Activated CD8-positive, alpha-beta T cell treated with anti-CD3 and anti-CD28 coated beads, Interleukin-2, amount 10 ng/mL, durations not matched to agents 7 days and 5 days (primary cell): ENCODE data around the gene CREB3L2. TPM values are rescaled to one million over a fixed set of nuclear protein-coding genes. Genes with fewer than 3 reads are reported as not detected.
A peak's percentile ranks its signal among the peaks of the same experiment; 100 is the strongest.

ENCODE experiments used
- ATAC-seq: fragments of 150-1000 bp; cut with Tn5 transposase; one replicate; pipeline ENCODE4 v1.10.0; 2021; ENCODE audit warnings: moderate library complexity
- CTCF ChIA-PET: fragments of 350-600 bp; sonication (Branson Sonifier 250); formaldehyde crosslinking; loops from one replicate; lab custom pipeline; 2021; ENCODE audit warnings: antibody characterized with exemption; lab: Charles Lee
- POLR2A ChIA-PET: fragments of 350-600 bp; sonication (Branson Sonifier 250); formaldehyde crosslinking; loops from one replicate; lab custom pipeline; 2021; ENCODE audit warnings: antibody characterized with exemption; lab: Charles Lee
- DNase-seq: peaks from one replicate; pipeline ENCODE4 v3.0.0-alpha.2; 2020
- H3K27ac Mint-ChIP-seq: one replicate; pipeline ENCODE4 v1.8.0; 2021; ENCODE audit warnings: mild to moderate bottlenecking, mixed read lengths
- H3K27me3 Mint-ChIP-seq: one replicate; pipeline ENCODE4 v1.8.0; 2021; ENCODE audit warnings: low read depth, mixed read lengths
- H3K36me3 Mint-ChIP-seq: one replicate; pipeline ENCODE4 v1.8.0; 2021; ENCODE audit warnings: low read depth, mixed read lengths
- H3K4me1 Mint-ChIP-seq: one replicate; pipeline ENCODE4 v1.8.0; 2021; ENCODE audit warnings: low read depth, mixed read lengths
- H3K4me3 Mint-ChIP-seq: one replicate; pipeline ENCODE4 v1.8.0; 2021; ENCODE audit warnings: mild to moderate bottlenecking, mixed read lengths
- H3K9me3 Mint-ChIP-seq: one replicate; pipeline ENCODE4 v1.8.0; 2022; ENCODE audit warnings: mixed read lengths; ENCODE audit not compliant: insufficient read depth
- total RNA-seq, 2 experiments: library from RNA; stranded (reverse); gene quantifications; one replicate each; pipeline ENCODE4 v1.2.3, GENCODE V29; 2021

CREB3L2 gene
- total RNA-seq, 2 experiments from 2014 or later, result 24.7 to 25.9 TPM

DNA sequence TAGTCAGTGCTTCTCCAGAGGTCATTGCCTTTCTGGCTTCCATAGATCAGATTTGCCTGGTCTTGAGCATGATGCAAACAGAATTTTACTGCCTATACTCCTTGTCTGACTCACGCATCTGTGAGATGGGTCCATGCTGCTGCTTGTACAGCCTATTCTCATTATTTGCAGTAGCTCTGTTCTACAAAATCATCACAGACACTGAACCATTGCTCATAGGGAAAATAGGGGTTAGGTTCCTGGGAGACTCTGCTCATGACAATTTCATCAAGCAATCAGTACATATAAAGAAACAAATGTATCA lies 7.4 kb upstream of the CREB3L2 start:
- POLR2A ChIA-PET, result no interaction called here

DNA sequence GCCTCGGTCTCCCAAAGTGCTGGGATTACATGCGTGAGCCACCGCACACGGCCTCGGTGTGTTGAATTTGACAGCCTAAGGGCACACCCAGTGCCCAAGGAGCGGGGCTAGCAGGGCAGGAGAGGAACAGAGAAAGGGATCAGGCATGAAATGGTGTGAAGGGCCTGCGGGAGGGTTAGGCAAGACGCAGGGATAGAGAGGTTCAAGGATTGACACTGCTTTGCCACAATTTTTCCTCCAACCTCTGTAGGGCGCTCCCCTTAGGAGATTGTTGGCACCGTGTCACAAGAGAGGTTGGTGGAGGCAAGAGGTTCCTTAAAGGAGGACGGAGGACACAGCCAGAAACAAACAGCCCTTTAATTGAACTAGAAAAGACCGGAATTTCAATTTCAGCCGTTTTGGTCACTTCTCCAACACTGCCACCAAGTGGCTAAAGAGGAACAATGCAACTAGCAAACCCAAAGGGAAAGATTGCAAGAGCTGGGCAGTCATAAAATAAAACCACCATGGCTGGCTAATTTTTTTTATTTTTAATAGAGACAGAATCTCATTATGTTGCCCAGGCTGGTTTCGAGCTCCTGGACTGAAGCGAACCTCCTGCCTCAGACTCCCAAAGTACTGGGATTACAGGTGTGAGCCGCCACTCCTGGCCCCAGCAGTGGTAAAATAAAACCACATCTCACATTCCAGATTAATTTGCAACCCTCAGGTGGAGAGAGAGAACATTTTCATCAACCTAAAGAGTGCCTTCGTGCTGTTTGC lies 6.9 kb upstream of the CREB3L2 start:
- Mint-ChIP-seq H3K27me3 (peaks cover 8% of the 10 kb centered on the region), H3K4me3 (no peak overlapping the region), H3K36me3 (no peaks in the 10 kb centered on the region), H3K9me3 (no peaks in the 10 kb centered on the region), H3K27ac (no peak overlapping the region), H3K4me1 (peaks cover 12% of the 10 kb centered on the region)
- ChIA-PET CTCF (interaction anchor here (0.7 to 11.5 kb wide), 26 partner anchors 8 to 730 kb away, joined by 3 to 348 read pairs (median 6); no protein-coding TSS in a partner anchor), POLR2A (no interaction called here)
- peak; percentile 44 for DNase-seq
- ATAC-seq, result peak; percentile 53

More for the DNA sequence above, 7.4 kb upstream of the CREB3L2 start:
- Mint-ChIP-seq H3K36me3 (no peaks in the 10 kb centered on the region), H3K27ac (no peak overlapping the region), H3K4me1 (peaks cover 11% of the 10 kb centered on the region), H3K4me3 (no peak overlapping the region), H3K9me3 (no peaks in the 10 kb centered on the region), H3K27me3 (peaks cover 8% of the 10 kb centered on the region)
- ATAC-seq, result no peak
- CTCF ChIA-PET, result interaction anchor here (0.7 to 11.5 kb wide), 24 partner anchors 8 to 729 kb away, joined by 3 to 348 read pairs (median 6); no protein-coding TSS in a partner anchor
- DNase-seq, result no peak

DNA sequence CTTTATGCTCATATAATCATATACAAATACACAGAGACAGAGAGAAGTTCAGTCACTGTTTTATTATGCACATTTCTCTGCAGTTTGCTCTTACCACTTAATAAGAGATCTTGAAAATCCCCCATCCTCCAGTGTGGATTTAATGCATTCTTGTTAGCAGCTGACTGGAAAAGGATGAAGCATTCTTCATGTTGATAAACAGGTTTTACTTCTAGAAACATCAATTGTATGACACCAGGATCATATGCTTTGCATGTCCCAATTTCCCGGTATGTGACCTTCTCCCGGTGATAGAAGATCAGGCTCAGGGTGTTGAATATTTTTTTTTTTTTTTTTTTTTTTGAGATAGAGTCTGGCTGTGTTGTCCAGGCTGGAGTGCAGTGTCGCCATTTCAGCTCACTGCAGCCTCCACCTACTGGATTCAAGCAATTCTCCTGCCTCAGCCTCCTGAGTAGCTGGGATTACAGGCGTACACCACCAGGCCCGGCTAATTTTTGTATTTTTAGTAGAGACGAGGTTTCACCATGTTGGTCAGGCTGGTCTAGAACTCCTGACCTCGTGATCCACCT lies 6.2 kb upstream of the CREB3L2 start:
- H3K27ac Mint-ChIP-seq, result no peak overlapping the region
- H3K36me3 Mint-ChIP-seq, result no peaks in the 10 kb centered on the region
- no peaks in the 10 kb centered on the region for H3K9me3 Mint-ChIP-seq
- CTCF ChIA-PET, result interaction anchor here (0.8 to 11.5 kb wide), 12 partner anchors 10 to 731 kb away, joined by 3 to 348 read pairs (median 7); no protein-coding TSS in a partner anchor
- POLR2A ChIA-PET, result no interaction called here
- peaks cover 12% of the 10 kb centered on the region for H3K4me1 Mint-ChIP-seq
- H3K4me3 Mint-ChIP-seq, result no peak overlapping the region
- ATAC-seq, result no peak
- DNase-seq, result no peak
- H3K27me3 Mint-ChIP-seq, result peaks cover 6% of the 10 kb centered on the region

DNA sequence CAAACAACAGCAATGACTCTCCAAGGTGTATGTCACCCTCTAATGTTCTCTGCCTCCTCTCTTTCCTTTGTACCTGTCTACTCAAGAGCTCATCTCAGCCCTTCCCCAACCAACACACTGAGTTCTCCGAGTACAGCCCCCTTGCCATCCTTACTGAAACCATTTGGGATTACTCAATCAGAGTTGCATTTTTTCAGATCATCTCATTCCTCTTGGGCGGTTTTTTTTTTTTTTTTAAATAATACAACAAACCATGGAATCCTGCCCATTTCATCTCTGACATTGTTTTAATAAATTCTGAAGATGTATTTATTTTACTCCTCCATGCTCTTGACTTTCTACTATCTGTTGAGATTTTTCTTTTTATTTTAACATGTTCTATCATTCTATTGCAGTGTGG lies 4.2 kb upstream of the CREB3L2 start:
- H3K9me3 Mint-ChIP-seq, result no peaks in the 10 kb centered on the region
- DNase-seq, result no peak
- ATAC-seq, result no peak
- CTCF ChIA-PET, result interaction anchor here (2.5 to 11.5 kb wide), 3 partner anchors 101 to 733 kb away, joined by 8 to 348 read pairs (median 21); no protein-coding TSS in a partner anchor
- POLR2A ChIA-PET, result no interaction called here
- H3K4me3 Mint-ChIP-seq, result no peak overlapping the region
- peaks cover 3% of the 10 kb centered on the region for H3K36me3 Mint-ChIP-seq
- H3K27me3 Mint-ChIP-seq, result peaks cover 2% of the 10 kb centered on the region
- peaks cover 22% of the 10 kb centered on the region for H3K4me1 Mint-ChIP-seq
- H3K27ac Mint-ChIP-seq, result no peak overlapping the region

DNA sequence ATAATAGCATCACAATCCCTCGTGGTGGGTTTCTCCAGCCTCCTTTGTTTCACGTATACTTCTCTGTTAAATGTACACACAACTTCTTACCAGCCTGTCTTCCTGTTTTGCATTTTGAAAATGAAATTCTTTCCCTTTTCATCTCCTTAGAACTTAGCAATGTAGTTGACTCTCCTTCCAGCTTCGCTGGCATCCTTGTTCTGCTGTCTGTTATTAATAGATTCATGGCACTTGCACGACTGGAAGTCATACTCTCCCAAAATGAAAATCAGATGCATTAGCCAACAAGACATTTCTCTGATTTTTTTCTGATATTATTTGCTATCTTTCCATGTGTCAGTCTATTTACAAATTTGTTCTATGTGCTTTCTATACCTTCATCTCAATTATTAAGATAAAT lies 3.0 kb upstream of the CREB3L2 start:
- CTCF ChIA-PET, result interaction anchor here (1.2 to 11.5 kb wide), 5 partner anchors 12 to 349 kb away, joined by 4 to 348 read pairs (median 28); no protein-coding TSS in a partner anchor
- peaks cover 2% of the 10 kb centered on the region for H3K27me3 Mint-ChIP-seq

DNA sequence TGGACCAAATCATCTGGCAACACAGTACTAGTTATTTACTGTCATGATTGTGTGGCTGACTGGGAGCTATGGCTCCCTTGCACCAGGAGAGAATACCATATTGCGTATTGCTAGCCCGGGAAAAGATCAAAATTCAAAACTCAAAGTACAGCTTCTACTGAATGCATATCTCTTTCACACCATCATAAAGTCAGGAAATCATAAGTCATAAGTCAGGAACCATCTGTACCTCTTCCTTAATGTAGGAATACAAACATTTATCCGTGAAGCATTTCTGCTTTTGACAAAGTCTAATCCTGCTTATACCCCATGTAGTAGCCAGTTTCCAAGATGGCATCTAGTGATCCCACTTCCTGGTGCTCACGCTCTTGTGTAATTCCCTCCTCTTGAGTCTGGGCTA lies 2.2 kb upstream of the CREB3L2 start:
- ChIA-PET CTCF (interaction anchor here (1.9 to 11.5 kb wide), 8 partner anchors 12 to 735 kb away, joined by 7 to 348 read pairs (median 23); no protein-coding TSS in a partner anchor), POLR2A (no interaction called here)
- H3K4me1 Mint-ChIP-seq, result peaks cover 36% of the 10 kb centered on the region
- H3K9me3 Mint-ChIP-seq, result no peaks in the 10 kb centered on the region
- H3K4me3 Mint-ChIP-seq, result no peak overlapping the region
- ATAC-seq (no peak), DNase-seq (no peak)
- peaks cover 5% of the 10 kb centered on the region for H3K36me3 Mint-ChIP-seq
- no peaks in the 10 kb centered on the region for H3K27me3 Mint-ChIP-seq
- no peak overlapping the region for H3K27ac Mint-ChIP-seq

More for the DNA sequence above, 3.0 kb upstream of the CREB3L2 start:
- Mint-ChIP-seq H3K36me3 (peaks cover 3% of the 10 kb centered on the region), H3K4me1 (peaks cover 32% of the 10 kb centered on the region), H3K4me3 (no peak overlapping the region), H3K9me3 (no peaks in the 10 kb centered on the region), H3K27ac (no peak overlapping the region)
- DNase-seq (no peak), ATAC-seq (no peak)
- POLR2A ChIA-PET, result no interaction called here

DNA sequence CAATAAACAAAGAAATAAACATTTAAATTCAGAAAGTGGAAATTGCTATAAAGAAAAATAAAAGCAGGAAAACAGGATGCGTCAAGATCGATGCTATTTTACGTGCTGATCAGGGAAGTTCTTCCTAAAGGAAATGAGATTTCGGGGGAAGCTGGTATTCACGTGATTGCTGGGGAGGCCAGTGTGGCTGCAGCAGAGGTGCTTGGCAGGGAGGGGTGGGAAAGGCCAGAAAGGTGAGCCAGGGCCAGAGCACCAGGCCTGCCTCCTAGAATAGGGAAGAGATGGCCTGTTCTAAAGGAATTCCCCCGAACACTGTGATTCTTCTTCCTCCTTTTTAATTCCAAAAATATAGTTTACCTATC lies 923 bp upstream of the CREB3L2 start:
- Mint-ChIP-seq H3K4me3 (peak overlapping the region; percentile 96), H3K27ac (peak overlapping the region; percentile 62), H3K4me1 (peaks cover 35% of the 10 kb centered on the region), H3K27me3 (no peaks in the 10 kb centered on the region), H3K36me3 (peaks cover 9% of the 10 kb centered on the region), H3K9me3 (no peaks in the 10 kb centered on the region)
- ATAC-seq (no peak), DNase-seq (no peak)
- CTCF ChIA-PET, result interaction anchor here (1.0 to 11.5 kb wide), 25 partner anchors 9 to 885 kb away, joined by 3 to 348 read pairs (median 7); no protein-coding TSS in a partner anchor
- POLR2A ChIA-PET, result interaction anchor here (4.5 kb wide), 1 partner anchor 68 kb away, joined by 16 read pairs; no protein-coding TSS in a partner anchor

DNA sequence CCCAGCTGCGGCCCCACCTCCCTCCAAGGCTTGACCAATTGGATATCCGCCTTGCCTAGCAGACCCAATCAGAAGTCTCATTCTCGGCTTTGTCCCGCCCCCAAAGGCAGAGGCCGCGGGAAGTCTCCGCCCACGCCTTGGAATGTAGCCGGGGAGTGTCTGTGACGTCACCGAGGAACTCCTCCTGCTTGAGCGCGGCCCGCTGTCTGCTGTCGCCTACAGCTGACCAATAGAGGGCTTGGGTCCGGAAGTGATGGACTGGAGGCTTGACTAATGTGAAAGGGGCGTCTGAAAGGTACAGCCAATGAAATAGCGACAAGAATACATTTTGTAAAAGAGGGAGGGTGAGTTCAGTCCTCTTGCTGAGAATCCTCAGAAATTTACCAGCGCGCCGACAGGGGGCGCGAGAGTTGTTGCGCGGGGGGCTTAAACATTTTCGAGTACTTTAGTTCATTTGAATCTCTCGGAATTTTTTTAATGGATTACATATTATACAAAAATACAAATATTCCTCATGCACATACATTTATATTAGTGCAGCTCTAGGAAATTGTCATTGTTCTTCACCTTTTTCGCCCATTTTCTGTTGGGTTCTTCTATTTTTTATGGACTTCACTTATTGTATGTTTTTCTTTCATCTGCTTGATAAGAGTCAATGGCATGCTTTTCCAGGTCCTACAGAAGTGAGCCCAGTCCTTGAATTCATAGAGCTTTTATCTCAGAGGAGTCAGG lies 376 bp upstream of the CREB3L2 start:
- ChIA-PET CTCF (interaction anchor here (0.6 to 11.5 kb wide), 32 partner anchors 9 to 886 kb away, joined by 3 to 348 read pairs (median 6); no protein-coding TSS in a partner anchor), POLR2A (interaction anchor here (1.1 to 4.5 kb wide), 2 partner anchors 10 to 67 kb away, joined by 4 to 16 read pairs; no protein-coding TSS in a partner anchor)
- H3K36me3 Mint-ChIP-seq, result peaks cover 9% of the 10 kb centered on the region
- peak overlapping the region; percentile 96 for H3K4me3 Mint-ChIP-seq
- ATAC-seq, result peak; percentile 96
- peak overlapping the region; percentile 94 for H3K27ac Mint-ChIP-seq
- peaks cover 35% of the 10 kb centered on the region for H3K4me1 Mint-ChIP-seq
- peak; percentile 98 for DNase-seq
- no peaks in the 10 kb centered on the region for H3K27me3 Mint-ChIP-seq
- no peaks in the 10 kb centered on the region for H3K9me3 Mint-ChIP-seq

DNA sequence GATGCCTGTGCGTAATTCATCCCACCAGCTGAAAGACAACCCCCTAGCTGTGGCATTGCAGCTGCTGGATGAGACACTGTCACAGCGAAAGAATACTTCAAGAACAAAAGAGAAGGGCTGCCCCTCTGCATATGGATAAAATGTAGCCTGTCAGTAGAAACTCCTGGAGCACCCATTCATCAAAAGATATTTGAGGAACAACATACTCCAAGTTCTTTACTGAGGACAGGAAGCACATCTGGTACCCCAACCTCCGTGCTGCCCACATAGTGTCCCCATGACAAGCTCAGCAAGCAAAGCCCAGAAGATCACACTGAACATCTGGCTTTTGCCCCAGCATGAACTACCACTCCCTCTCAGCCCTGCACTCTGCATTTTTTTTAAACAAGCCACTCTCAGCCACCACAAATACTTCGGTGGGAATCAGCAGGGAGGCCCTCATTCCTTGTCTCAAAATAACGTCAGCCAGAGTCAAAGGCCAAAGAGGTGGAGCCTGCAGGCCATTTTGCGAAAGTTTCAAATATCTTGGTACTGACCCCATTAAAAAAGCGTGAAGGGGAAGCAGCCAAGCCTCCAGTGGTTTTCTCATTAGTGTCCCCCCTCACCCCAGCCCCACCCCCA lies 1.7 kb downstream of the CREB3L2 start:
- H3K36me3 Mint-ChIP-seq, result peaks cover 18% of the 10 kb centered on the region
- ATAC-seq, result no peak
- no peak for DNase-seq
- ChIA-PET POLR2A (interaction anchor here (4.5 kb wide), 1 partner anchor 65 kb away, joined by 16 read pairs; no protein-coding TSS in a partner anchor), CTCF (interaction anchor here (1.2 to 4.8 kb wide), 3 partner anchors 8 to 96 kb away, joined by 3 to 36 read pairs (median 23); no protein-coding TSS in a partner anchor)
- no peaks in the 10 kb centered on the region for H3K9me3 Mint-ChIP-seq
- peak overlapping the region; percentile 96 for H3K4me3 Mint-ChIP-seq
- H3K4me1 Mint-ChIP-seq, result peaks cover 49% of the 10 kb centered on the region
- H3K27me3 Mint-ChIP-seq, result no peaks in the 10 kb centered on the region
- H3K27ac Mint-ChIP-seq, result peak overlapping the region; percentile 94

DNA sequence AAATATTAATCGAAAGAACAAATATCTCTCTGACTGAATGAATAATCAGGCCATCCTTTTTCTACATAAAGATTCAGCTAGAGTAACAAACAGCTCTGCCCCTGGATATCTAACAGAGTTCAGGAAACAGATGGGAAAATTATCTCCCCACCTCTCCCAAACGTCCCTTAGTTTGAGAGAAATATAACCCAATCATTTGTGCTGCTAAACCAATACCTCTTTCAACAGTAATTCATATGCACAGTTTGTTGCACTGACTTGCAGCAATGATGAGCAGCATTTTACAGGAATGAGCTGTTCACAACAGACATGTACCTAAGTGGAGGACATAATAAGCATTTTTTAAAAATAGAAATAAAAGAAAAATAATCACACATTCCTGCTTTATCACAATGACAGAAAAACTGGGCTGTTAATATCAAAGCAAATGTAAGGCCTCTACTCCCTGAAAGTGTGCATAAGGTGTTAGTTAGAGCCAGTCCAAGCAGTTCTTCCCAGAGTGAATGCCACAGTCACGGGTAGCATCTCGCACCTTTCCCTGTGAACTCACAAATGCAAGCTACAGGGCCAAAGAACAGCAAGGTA lies 2.3 kb downstream of the CREB3L2 start:
- no peak overlapping the region for H3K27ac Mint-ChIP-seq
- CTCF ChIA-PET, result interaction anchor here (1.2 to 4.8 kb wide), 4 partner anchors 7 to 95 kb away, joined by 3 to 36 read pairs (median 15); no protein-coding TSS in a partner anchor
- ATAC-seq, result no peak
- peak overlapping the region; percentile 96 for H3K4me3 Mint-ChIP-seq
- H3K4me1 Mint-ChIP-seq, result peaks cover 45% of the 10 kb centered on the region
- H3K27me3 Mint-ChIP-seq, result no peaks in the 10 kb centered on the region
- no peak for DNase-seq
- no peaks in the 10 kb centered on the region for H3K9me3 Mint-ChIP-seq
- POLR2A ChIA-PET, result interaction anchor here (4.5 kb wide), 1 partner anchor 65 kb away, joined by 16 read pairs; no protein-coding TSS in a partner anchor
- peaks cover 18% of the 10 kb centered on the region for H3K36me3 Mint-ChIP-seq
